RWPE1 (cell line): ENCODE results near the gene DEF6.

Experiments used
- CTCF ChIA-PET: fragments of 350-600 bp; sonication (Branson Sonifier 250); formaldehyde crosslinking; extraction: SDS; loops from one replicate; lab custom pipeline; 2021; lab: Yijun Ruan, JAX
- POLR2A ChIA-PET: fragments of 400-600 bp; formaldehyde crosslinking; extraction: SDS; loops from one replicate; lab custom pipeline; 2020; ENCODE audit warnings: antibody characterized with exemption; ENCODE audit not compliant: low non-redundant PET; lab: Yijun Ruan, JAX
- DNase-seq: peaks from one replicate; pipeline ENCODE4 v3.0.0; 2012; ENCODE audit warnings: low spot score
- H3K27ac ChIP-seq: fragments of 450-650 bp; 2 replicates; pipeline ENCODE4 v1.5.1; 2017
- TF ChIP-seq, protein P1 (sequence below): fragments of 450-650 bp; conservative IDR thresholded peaks from 2 replicates; pipeline ENCODE4 v1.5.1; 2017; ENCODE audit warnings: low read depth, mild to moderate bottlenecking

Gene DEF6

DNA sequence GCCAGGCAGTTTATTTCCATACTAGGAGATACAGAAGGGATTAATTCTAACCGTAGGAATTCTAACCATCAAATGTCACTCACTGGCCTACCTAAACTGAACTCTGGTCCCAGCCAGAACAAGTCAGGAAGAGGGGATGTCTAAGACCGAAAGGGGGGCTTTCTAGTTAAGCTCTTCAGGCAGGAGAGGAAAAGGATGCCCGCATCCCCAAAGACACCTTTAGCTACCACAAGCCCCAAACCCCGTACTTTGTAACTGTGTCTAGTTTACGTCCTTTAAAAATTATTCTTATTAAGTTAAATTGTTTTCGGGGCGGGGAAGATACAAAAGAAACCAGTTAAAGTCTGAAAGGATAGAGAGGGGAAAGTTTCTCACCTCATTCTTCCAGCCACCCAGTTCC is 39.3 kb upstream of the DEF6 start:
- ChIA-PET CTCF (interaction anchor here (0.6 to 0.8 kb wide), 3 partner anchors 18 to 228 kb away, joined by 3 read pairs; no protein-coding TSS in a partner anchor), POLR2A (no interaction called here)
- DNase-seq = no peak
- TF ChIP-seq, protein P1, sequence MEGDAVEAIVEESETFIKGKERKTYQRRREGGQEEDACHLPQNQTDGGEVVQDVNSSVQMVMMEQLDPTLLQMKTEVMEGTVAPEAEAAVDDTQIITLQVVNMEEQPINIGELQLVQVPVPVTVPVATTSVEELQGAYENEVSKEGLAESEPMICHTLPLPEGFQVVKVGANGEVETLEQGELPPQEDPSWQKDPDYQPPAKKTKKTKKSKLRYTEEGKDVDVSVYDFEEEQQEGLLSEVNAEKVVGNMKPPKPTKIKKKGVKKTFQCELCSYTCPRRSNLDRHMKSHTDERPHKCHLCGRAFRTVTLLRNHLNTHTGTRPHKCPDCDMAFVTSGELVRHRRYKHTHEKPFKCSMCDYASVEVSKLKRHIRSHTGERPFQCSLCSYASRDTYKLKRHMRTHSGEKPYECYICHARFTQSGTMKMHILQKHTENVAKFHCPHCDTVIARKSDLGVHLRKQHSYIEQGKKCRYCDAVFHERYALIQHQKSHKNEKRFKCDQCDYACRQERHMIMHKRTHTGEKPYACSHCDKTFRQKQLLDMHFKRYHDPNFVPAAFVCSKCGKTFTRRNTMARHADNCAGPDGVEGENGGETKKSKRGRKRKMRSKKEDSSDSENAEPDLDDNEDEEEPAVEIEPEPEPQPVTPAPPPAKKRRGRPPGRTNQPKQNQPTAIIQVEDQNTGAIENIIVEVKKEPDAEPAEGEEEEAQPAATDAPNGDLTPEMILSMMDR = no peak
- peak overlapping the region; percentile 93 for H3K27ac ChIP-seq

DNA sequence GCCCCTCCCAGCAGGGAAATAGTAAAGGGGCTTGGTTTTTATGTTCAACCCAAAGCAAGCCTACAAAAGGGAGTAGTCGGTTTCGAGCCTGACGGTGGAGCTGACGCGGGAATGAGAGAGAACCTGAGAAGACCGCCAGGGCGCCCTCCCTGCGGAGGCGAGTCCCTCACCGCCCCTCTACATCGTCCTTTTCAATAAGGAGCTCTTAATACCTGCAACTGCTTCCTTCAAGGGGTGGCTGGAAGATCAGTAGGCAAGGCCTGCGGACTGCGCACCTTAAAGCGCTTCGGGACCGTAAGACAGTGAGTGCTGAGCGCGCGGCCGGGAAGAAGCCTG is 38.8 kb upstream of the DEF6 start:
- TF ChIP-seq, protein P1 = no peak
- peak overlapping the region; percentile 93 for H3K27ac ChIP-seq
- CTCF ChIA-PET = interaction anchor here (0.6 to 0.8 kb wide), 5 partner anchors 13 to 796 kb away, joined by 3 to 4 read pairs (median 3); no protein-coding TSS in a partner anchor
- DNase-seq = peak; percentile 52
- POLR2A ChIA-PET = interaction anchor here (1.0 kb wide), 1 partner anchor 108 kb away, joined by 3 read pairs; no protein-coding TSS in a partner anchor

DNA sequence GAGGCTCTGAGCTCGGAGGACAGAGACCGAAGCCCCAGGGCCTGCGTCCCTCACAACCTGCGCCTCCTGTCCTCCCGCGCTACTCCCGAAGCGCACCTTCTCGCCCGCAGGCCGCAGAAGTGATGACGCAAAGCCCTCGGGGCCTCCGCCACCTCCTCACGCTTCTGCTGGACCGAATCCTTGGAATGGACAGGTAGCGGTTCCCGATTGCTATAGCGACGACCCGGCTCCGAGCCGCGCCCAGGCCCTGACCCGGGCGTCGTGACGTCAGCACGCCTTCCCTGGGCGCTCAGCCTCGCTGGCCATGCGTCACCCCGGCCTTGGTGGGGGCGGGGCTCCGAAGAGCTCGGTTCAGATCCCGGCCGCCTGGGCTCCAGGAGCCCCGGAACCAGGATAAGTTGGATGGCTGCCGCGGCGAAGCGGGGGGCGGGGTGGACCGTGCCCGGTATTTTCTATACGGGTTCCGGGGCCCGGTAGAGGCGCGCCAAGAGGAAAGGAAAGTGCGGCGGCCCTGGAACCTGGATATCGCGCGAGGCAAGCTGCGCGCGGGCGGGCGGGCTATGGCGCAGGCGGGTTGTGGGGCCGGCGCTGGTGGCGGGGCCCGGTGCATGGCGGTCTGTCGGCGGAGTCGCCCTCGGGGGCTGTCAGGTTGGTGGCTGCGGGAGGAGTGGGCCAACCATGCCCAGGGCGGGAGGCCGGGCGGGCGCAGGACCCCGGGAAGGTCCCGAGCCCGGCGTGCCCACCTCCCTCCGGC is 38.2 kb upstream of the DEF6 start, which contains the start of gene ZNF76:
ZNF76 (plus strand) TSS at position 542 of the 754 bp plus-strand sequence. CDS start 21,417 bp downstream, outside the sequence.
- CTCF ChIA-PET = interaction anchor here (0.6 to 0.8 kb wide), 5 partner anchors 14 to 796 kb away, joined by 3 to 6 read pairs (median 3); partner anchors contain the start of gene PPARD
- DNase-seq = peak; percentile 99
- TF ChIP-seq, protein P1 = no peak
- POLR2A ChIA-PET = interaction anchor here (1.0 kb wide), 1 partner anchor 109 kb away, joined by 3 read pairs; no protein-coding TSS in a partner anchor
- H3K27ac ChIP-seq = peak within 1 kb of the TSS; percentile 93

DNA sequence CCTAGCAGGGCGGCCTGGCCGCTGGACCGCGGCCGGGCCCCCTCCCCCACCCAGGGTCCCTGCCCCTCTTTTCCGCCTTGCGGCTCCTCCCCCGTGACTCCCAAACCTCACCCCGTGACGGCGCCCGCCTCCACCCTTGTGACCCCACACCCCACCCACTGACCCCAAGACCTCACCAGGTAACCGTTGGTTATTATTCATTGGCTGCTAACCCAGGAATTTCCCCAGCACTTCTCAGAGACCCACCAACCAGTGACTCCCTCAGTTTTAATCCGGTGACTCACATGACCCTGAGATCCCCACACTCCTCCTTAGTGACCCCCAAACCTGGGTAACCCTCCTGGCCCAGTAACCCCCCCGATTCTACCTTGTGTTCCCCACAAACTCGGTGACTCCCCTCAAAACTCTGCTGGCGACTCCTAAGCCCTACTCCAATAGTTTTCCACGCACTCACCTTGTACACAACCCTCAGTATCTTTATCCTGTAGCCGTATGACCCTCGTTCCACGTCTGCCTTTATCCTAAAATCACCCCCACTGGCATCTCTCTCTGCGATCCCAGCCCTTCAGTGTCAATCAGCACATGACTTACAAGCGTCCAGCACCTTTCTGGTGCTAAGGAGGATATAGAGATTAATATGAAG is 37.5 kb upstream of the DEF6 start:
- ChIA-PET CTCF (interaction anchor here (0.6 kb wide), 2 partner anchors 19 to 82 kb away, joined by 3 to 6 read pairs; partner anchors contain the start of gene PPARD), POLR2A (interaction anchor here (1.0 kb wide), 1 partner anchor 110 kb away, joined by 3 read pairs; no protein-coding TSS in a partner anchor)
- peak overlapping the region; percentile 93 for H3K27ac ChIP-seq
- TF ChIP-seq, protein P1 = no peak
- peak; percentile 86 for DNase-seq

DNA sequence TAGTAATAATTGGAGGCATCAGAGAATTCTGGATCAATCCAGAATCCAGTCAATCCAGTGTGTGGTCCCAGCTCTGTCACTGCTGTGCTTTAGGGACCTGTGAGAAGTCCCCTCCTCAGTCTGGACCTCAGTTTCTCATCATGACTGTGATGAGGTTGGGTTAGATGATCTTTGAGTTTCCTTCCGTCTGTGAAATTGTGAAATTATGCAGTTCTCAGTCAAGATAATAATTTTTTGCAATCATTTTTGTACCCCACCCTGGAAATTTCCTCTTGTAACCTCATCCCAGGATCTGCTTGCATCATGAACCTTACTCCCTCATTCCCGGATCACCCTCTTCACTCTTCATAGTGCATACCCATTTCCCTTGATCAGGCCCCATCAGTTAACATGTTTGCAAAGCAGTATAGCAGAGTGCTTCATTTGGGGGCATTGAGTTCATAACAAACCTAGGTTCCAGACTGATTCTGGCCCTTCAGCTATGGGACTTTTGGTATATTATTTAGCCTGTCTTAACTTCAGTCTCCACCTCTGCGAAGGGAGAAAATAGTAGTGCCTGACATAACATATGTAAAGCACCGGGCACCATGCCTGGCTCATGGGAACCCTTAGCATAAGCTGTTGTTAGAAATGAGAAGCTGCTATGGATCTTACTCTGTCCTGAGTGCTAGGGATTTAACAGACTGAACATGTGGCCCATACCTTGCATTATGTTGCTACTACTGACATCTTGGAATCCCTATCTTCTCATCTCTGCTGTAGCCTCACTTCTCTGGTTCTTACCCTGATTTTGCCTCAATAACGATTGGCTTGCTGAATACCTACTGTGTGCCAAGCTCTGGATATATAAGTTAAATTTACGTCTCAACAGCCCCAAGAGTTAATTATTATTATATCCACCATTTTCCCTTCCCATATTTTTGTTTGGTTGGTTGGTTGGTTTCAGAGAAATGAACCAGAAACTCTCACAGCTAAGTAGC is 36.7 kb upstream of the DEF6 start:
- no peak for DNase-seq
- POLR2A ChIA-PET = no interaction called here
- TF ChIP-seq, protein P1 = no peak
- CTCF ChIA-PET = no interaction called here
- H3K27ac ChIP-seq = peak overlapping the region; percentile 93
